Memory B cell (primary cell): ENCODE data around the gene IQSEC1.

ENCODE experiments used
- ATAC-seq: fragments of 150-1000 bp; cut with Tn5 transposase; 2 replicates; pipeline ENCODE4 v1.10.0; 2021; ENCODE audit warnings: low read depth, mild to moderate bottlenecking, moderate library complexity
- DNase-seq, 2 donors: peaks; one replicate each; pipeline ENCODE4 v3.0.0; 2022; ENCODE audit warnings: low spot score in 2 of 2
- H3K27ac Mint-ChIP-seq: one replicate; pipeline ENCODE4 v1.8.0; 2022; ENCODE audit warnings: mild to moderate bottlenecking, moderate library complexity, mixed read lengths
- H3K27me3 Mint-ChIP-seq: one replicate; pipeline ENCODE4 v1.8.0; 2022; ENCODE audit warnings: mixed read lengths
- H3K36me3 Mint-ChIP-seq: one replicate; pipeline ENCODE4 v1.8.0; 2022; ENCODE audit warnings: mild to moderate bottlenecking, mixed read lengths
- H3K4me1 Mint-ChIP-seq: one replicate; pipeline ENCODE4 v1.8.0; 2022; ENCODE audit warnings: mixed read lengths
- H3K4me3 Mint-ChIP-seq: one replicate; pipeline ENCODE4 v1.8.0; 2022; ENCODE audit warnings: mild to moderate bottlenecking, moderate library complexity, mixed read lengths
- H3K9me3 Mint-ChIP-seq: one replicate; pipeline ENCODE4 v1.8.0; 2022; ENCODE audit warnings: mixed read lengths

The IQSEC1 gene

DNA sequence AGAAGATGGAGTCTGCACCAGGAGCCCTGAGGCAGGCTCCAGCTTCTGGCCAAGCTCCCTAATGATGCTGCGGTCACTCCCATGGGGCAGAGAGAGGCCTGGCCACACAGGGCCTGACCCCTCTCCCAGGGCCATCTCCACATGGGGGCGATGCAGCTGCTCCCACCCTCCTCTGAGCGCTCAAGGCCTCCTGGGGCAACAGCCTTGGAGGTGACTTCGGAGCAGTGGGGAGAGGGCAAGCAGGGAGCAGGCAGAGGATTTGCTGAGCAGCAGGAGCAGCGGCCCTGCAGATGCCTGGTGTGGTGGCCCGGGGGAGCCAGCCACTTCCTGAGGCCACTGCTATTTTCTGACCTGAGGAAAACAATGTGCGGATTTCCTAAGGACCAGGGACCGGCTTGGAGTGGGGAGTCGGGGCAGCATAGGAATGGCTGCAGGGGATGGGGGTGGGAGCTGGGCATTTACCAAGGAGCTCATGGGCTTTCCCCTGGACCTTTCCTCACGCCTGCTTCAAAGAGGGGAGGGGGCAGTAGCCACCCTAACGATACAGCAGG lies 150.3 kb downstream of the IQSEC1 start:
- Mint-ChIP-seq H3K36me3 (peaks cover 13% of the 10 kb centered on the region), H3K27ac (peak overlapping the region; percentile 62), H3K4me3 (no peak overlapping the region), H3K4me1 (peaks cover 24% of the 10 kb centered on the region), H3K9me3 (no peaks in the 10 kb centered on the region), H3K27me3 (no peaks in the 10 kb centered on the region)
- no peak for ATAC-seq
- no peak for DNase-seq

DNA sequence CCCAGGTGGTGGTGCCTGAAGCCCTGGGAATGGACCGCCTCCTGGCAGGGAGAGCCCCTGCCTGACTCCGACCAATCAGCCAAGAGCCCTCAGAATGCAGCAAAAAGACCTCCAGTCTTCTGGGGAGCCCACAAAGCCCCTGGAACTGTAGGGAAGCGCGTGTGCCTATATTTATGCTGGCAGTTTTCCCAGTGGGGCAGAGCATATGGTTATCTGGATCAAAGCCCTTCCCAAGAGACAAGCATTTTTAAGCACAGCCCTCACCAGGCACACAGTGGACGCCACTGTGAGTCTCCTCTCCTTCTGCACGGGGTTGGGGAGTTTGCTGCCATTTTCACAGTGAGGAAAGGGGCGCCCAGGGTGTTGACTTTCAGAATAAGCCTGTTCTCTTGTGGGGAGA lies 150.9 kb downstream of the IQSEC1 start:
- no peak for ATAC-seq
- H3K4me1 Mint-ChIP-seq, result peaks cover 19% of the 10 kb centered on the region
- H3K4me3 Mint-ChIP-seq, result no peak overlapping the region
- no peak for DNase-seq
- H3K27me3 Mint-ChIP-seq, result no peaks in the 10 kb centered on the region
- H3K36me3 Mint-ChIP-seq, result peaks cover 14% of the 10 kb centered on the region
- H3K27ac Mint-ChIP-seq, result no peak overlapping the region
- H3K9me3 Mint-ChIP-seq, result no peaks in the 10 kb centered on the region

DNA sequence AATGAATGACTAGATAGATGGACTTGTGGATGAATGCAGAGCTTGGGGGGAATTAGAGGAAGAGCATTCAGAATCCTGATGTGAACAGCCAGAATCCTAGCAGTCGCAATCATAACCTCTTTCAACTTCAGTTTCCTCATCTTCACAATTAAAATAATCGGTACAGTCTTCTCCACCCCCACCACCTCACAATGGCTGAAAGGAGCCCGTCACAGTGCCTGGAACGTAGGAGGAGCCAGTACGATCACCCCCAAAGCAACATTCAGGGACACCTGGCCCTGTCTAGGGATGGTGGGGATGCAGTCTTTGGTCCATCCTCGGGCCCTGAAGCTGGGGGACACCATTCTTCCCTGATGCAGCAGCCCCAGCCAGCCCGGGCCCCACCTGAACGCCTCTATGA lies 151.5 kb downstream of the IQSEC1 start:
- no peak for ATAC-seq
- Mint-ChIP-seq H3K27me3 (no peaks in the 10 kb centered on the region), H3K36me3 (peaks cover 15% of the 10 kb centered on the region), H3K27ac (no peak overlapping the region), H3K4me1 (peaks cover 19% of the 10 kb centered on the region), H3K4me3 (no peak overlapping the region), H3K9me3 (no peaks in the 10 kb centered on the region)
- DNase-seq, result no peak

DNA sequence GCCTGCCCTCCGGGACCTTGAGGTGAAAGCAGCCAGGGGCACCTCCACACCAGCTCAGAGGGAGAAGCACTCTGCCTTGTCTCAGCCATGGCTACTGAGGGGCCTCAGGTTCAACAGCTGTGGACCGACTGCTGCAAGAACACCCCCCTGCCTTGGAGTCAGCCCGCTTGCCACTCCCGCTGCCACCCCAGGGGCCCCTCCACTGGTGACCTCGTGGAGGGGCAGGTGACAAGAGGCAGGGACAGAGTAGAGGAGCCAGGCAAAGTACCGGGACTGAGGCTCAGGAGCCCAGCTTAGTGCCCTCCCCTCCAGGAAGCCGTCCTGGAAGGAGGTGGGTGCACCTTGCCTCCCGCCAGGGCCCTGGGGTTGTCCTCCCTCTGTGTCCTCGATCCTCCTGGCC lies 152.3 kb downstream of the IQSEC1 start:
- Mint-ChIP-seq H3K27me3 (no peaks in the 10 kb centered on the region), H3K4me3 (no peak overlapping the region), H3K9me3 (no peaks in the 10 kb centered on the region), H3K27ac (no peak overlapping the region), H3K4me1 (peaks cover 22% of the 10 kb centered on the region), H3K36me3 (peaks cover 17% of the 10 kb centered on the region)
- DNase-seq (no peak), ATAC-seq (no peak)

DNA sequence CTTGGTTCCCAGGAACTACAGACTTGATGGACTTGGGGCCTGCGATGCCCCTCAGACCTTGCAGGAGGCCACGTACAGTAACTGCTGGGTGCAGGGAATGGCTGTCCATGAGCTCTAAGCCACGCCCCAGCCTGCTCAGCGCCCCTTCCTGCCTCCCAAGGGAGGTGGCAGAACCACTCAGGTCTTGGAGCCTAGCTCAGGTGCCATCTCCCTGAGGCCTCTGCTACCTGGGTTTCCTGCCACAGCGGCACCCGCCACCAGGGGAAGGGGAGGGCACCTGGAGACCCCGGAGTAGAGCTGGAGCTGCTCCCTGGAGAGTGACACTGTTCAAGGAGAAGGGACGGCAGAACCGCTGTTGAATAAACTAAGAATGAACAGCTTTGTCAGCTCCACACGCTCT lies 154.0 kb downstream of the IQSEC1 start:
- no peak for ATAC-seq
- Mint-ChIP-seq H3K27ac (no peak overlapping the region), H3K36me3 (peaks cover 19% of the 10 kb centered on the region), H3K4me3 (no peak overlapping the region), H3K4me1 (peaks cover 12% of the 10 kb centered on the region), H3K27me3 (no peaks in the 10 kb centered on the region), H3K9me3 (no peaks in the 10 kb centered on the region)
- no peak for DNase-seq

DNA sequence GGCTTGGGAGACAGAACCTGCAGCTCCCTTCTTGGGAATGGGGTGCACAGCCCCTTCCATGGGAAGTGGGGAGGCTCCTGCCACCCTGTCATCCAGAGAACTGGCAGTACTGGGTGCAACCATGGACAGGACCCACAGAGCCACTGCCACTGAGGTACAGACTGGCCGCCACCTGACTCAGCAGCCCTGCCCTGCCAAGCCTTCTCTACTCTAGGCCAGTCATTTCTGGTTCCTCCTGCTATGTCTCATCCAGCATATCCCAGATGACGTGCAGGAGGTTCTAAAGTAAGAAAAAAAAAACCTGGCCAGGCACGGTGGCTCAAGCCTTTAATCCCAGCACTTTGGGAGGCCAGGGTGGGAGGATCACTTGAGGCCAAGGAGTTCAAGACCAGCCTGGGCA lies 155.0 kb downstream of the IQSEC1 start:
- H3K27ac Mint-ChIP-seq, result no peak overlapping the region
- no peaks in the 10 kb centered on the region for H3K9me3 Mint-ChIP-seq
- DNase-seq, result no peak
- H3K27me3 Mint-ChIP-seq, result no peaks in the 10 kb centered on the region
- ATAC-seq, result no peak
- H3K4me1 Mint-ChIP-seq, result peaks cover 9% of the 10 kb centered on the region
- H3K36me3 Mint-ChIP-seq, result peaks cover 24% of the 10 kb centered on the region
- H3K4me3 Mint-ChIP-seq, result no peak overlapping the region

DNA sequence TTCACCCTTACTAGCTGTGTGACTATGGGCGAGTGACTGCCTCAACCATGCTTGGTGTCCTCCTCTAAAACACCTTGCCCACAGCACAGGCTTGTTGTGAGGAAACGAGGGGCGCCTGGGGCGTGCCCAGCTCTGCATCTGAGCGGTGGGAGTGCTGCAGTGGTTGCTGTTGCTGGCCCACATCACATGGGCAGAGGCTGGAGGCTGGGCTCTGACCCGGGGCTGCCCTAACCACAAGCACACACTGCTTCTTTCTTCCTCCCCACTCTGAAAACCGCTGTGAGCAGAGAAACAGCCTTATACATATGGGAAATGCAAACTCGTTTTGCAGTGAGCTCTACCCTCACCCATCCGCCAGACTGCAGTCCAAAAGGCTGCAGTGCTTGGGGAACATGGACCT lies 157.1 kb downstream of the IQSEC1 start:
- H3K27ac Mint-ChIP-seq, result peak overlapping the region; percentile 47
- DNase-seq, result no peak
- H3K9me3 Mint-ChIP-seq, result no peaks in the 10 kb centered on the region
- peaks cover 9% of the 10 kb centered on the region for H3K4me1 Mint-ChIP-seq
- no peak for ATAC-seq
- peaks cover 26% of the 10 kb centered on the region for H3K36me3 Mint-ChIP-seq
- no peak overlapping the region for H3K4me3 Mint-ChIP-seq
- H3K27me3 Mint-ChIP-seq, result no peaks in the 10 kb centered on the region

DNA sequence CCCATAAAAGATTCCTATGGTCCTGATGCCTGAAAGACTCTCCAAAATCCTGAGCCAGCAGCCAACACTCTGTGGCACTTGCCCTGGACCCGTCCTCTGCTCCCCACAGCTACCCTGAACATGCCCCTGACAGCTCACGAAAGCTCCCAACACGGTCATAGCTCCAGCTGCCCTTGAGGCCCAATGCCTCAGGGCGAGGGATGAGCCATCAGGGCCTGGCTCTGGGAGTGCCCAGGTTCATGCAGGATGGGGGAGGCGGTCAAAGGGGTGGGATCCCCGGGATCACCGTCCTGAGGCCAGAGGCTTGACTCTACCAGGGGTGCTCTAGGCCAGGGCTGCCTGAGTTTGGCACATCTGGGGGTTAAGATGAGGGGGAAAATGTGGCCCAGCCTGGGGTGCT lies 159.1 kb downstream of the IQSEC1 start:
- no peaks in the 10 kb centered on the region for H3K9me3 Mint-ChIP-seq
- no peak overlapping the region for H3K4me3 Mint-ChIP-seq
- peaks cover 30% of the 10 kb centered on the region for H3K36me3 Mint-ChIP-seq
- H3K27me3 Mint-ChIP-seq, result no peaks in the 10 kb centered on the region
- ATAC-seq (no peak), DNase-seq (no peak)
- peaks cover 9% of the 10 kb centered on the region for H3K4me1 Mint-ChIP-seq
- H3K27ac Mint-ChIP-seq, result peak overlapping the region; percentile 76

DNA sequence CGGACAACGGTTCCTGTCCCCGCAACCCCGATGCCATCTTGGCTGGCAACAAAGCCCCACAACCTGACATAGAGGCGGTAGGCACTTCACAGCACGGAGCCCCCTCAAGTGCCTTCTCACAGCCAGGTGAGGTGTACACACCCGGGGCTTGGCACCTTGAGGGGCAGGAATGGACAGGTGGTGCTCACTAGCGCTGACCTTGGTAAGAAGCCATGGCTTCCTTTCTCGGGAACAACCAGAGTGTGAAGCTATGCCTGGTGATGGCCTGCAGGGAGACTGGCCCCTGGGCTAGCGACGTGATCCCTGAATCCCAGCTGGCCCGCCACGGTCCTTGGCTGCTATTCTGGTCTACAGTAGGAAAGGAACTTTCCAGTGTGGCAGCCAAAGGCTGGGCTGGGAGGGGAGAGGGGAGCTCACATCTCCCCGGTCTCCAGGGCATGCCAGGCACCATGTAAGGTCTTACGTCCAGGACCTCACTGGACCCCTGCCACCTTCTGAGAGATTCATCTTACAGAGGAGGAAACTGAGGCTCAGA lies 161.3 kb downstream of the IQSEC1 start:
- DNase-seq (no peak), ATAC-seq (no peak)
- H3K27ac Mint-ChIP-seq, result no peak overlapping the region
- peaks cover 3% of the 10 kb centered on the region for H3K4me1 Mint-ChIP-seq
- no peak overlapping the region for H3K4me3 Mint-ChIP-seq
- H3K27me3 Mint-ChIP-seq, result no peaks in the 10 kb centered on the region
- H3K36me3 Mint-ChIP-seq, result peaks cover 34% of the 10 kb centered on the region
- no peaks in the 10 kb centered on the region for H3K9me3 Mint-ChIP-seq

DNA sequence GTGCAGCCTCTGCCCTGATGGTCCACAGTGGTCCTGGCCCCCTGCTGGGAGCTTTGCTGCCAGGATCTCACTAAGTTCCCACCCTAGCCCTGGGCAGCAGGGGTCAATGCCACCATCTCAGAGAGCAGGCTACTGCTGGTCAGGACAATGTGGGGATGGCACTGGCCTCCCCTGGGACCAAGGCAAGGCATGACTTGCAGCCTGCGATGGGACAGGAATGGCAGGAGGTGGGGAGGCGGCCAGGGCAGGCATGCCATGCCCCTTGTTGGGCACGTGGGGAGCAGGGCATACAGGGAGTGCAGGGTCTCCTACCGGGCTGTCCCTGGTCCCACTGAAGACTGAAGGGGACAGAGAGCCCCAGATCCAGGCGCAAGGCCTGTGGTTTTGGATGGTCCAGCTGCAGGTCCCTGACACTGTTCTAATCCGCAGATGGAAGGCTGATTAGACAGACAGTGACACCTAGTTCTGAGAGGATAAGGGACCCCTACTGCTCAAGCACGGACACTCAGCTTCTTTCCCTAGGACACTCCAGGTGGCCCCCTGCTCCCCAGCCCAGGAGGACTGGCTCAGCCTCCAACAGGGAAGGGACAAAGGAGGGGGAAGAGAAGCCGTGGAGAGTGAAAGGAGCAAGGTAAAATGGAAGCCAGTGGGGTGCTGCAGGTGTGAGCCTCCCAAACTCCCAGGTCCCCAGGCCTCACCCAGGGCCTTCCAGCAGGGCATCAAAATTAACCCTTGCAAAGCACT lies 162.7 kb downstream of the IQSEC1 start:
- DNase-seq (no peak), ATAC-seq (no peak)
- H3K36me3 Mint-ChIP-seq, result peaks cover 32% of the 10 kb centered on the region
- no peaks in the 10 kb centered on the region for H3K27me3 Mint-ChIP-seq
- no peak overlapping the region for H3K27ac Mint-ChIP-seq
- no peaks in the 10 kb centered on the region for H3K9me3 Mint-ChIP-seq
- H3K4me1 Mint-ChIP-seq, result no peaks in the 10 kb centered on the region
- no peak overlapping the region for H3K4me3 Mint-ChIP-seq

DNA sequence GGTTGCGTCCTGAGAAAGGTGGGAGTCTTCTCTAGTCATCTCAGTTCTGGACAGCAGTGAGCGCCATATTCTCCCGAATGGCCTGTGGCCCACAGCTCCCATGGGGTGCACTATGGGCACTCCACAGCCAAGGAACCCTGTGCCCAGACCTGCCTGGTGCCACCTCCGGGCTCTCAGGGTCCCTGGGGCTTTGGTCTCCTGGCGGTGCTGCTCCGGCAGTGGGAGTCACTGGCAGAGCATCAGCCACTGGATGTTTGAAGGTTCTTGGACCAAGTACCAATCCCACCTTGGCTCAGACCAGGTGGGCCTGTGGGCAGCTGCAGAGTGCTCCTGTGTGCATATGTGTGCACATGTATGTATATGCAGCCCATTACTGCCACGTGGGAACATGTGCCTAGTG lies 163.5 kb downstream of the IQSEC1 start:
- ATAC-seq, result no peak

DNA sequence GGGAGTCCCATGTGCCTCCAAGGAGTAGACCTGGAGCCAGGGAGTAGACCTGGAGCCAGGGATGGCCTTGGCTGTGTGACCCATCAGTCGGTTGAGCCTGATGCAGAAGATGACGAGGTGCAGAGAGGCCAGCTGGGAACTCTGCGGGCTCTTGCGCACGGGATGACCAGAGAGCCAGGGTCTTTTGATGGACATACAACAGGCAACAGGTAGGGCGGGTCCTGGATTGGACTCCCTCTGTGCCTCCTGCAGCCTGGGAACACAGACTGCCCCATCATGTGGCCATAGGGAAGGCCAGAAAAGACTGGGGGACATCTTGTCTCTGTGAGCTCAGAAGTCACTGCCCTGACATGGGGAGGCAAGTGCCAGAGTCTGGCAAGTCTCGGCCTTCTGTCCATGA lies 164.4 kb downstream of the IQSEC1 start:
- Mint-ChIP-seq H3K27ac (peak overlapping the region; percentile 69), H3K4me3 (no peak overlapping the region), H3K36me3 (peaks cover 29% of the 10 kb centered on the region), H3K27me3 (no peaks in the 10 kb centered on the region), H3K4me1 (no peaks in the 10 kb centered on the region), H3K9me3 (no peaks in the 10 kb centered on the region)
- DNase-seq (no peak), ATAC-seq (no peak)

More for the DNA sequence above, 163.5 kb downstream of the IQSEC1 start:
- Mint-ChIP-seq H3K36me3 (peaks cover 35% of the 10 kb centered on the region), H3K9me3 (no peaks in the 10 kb centered on the region), H3K27me3 (no peaks in the 10 kb centered on the region), H3K27ac (no peak overlapping the region), H3K4me1 (no peaks in the 10 kb centered on the region), H3K4me3 (no peak overlapping the region)
- no peak for DNase-seq

DNA sequence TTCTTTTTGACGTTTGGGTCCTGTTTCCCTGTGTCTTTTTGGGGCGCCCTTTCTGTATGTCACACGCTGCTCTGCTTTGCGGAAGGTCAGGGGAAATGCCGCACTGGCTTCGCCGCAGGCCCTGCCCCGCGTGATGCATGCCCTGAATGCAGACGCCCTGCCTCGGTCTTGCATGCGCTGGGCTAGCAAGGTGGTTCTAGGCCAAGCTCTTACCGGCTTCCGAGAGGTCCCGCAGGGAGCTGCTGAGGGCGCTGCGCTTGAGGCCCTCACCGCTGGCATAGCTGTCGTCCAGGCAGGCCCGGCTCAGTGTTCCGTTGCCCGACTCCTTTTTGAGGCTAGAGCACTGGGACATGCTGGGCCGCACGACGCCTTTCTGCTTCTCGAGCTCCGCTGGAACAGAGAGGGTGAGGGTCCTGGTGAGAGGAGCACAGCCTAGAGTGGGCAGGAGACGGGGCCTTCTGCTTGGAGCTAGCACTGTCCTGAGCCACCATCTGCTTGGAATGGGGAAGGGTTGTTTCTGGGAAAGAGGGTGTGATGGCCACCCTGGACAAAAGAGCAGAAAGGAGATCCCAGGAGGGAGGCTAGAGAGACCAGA lies 165.0 kb downstream of the IQSEC1 start:
- Mint-ChIP-seq H3K36me3 (peaks cover 24% of the 10 kb centered on the region), H3K27ac (peak overlapping the region; percentile 69), H3K4me1 (peaks cover 4% of the 10 kb centered on the region), H3K27me3 (no peaks in the 10 kb centered on the region), H3K4me3 (no peak overlapping the region), H3K9me3 (no peaks in the 10 kb centered on the region)
- DNase-seq, result no peak
- ATAC-seq, result no peak

DNA sequence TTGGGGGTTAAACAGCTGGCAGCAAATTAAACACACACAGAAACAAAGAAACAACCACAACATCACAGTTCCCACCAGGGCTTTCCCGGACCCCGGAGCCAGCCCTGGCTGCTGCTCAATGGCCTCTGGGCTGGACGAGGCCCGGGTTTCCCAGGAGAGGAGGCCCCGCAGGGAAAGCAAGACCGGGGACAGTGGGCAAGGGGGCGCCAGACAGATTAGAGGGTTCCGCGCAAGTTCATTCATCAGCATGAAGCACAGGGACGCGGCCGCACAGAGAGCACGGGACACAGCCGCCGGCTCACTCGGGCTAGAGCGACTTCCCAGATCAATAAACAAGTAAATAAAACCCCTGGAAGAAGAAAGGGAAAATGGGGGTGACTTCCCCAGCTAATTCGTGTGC lies 165.5 kb downstream of the IQSEC1 start:
- no peak for ATAC-seq
- Mint-ChIP-seq H3K4me3 (no peak overlapping the region), H3K4me1 (peaks cover 4% of the 10 kb centered on the region), H3K27ac (no peak overlapping the region), H3K36me3 (peaks cover 22% of the 10 kb centered on the region), H3K9me3 (no peaks in the 10 kb centered on the region), H3K27me3 (no peaks in the 10 kb centered on the region)
- no peak for DNase-seq
